Skeletal muscle cell (primary cell): ENCODE data around the gene SKA1.

Experiments used
- DNase-seq: peaks from one replicate; pipeline ENCODE4 v3.0.0-alpha.2; 2010; ENCODE audit warnings: low read depth
- H3K4me3 ChIP-seq: 2 replicates; pipeline ENCODE4 v1.5.1; 2011; ENCODE audit warnings: low read depth, mild to moderate bottlenecking, control low read depth, low read length, moderate library complexity

The SKA1 gene, protein sequence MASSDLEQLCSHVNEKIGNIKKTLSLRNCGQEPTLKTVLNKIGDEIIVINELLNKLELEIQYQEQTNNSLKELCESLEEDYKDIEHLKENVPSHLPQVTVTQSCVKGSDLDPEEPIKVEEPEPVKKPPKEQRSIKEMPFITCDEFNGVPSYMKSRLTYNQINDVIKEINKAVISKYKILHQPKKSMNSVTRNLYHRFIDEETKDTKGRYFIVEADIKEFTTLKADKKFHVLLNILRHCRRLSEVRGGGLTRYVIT

DNA sequence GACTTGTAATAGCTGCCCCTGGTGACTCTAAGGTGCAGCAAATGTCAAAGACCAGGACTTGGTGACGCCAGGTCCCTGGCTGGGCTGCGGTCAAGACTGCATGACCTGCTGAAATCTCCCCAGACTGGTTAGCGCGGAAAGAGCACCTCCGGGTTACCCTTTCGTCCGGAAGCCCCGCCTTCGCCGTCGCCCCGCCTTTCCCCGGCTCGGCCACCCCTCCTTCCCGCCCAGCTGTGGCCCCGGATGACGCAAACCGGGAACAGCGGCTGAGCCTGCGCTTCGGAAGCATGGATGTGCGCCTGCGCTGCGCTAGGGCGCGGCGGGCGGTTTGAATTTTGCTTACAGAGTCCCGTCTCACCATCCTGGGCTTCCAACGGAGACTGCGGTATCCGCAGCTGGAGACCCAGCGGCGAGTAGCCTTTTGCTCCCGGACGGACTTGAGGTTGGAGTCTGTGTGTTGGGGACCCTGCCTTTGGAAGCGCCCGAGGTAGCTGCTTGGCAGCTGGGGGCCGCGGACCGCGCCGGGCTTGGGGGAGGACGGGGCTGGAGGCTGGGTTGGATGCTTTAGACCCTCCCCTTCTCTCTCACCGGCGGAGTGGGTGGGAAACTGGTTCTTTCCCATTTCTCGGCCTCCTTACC, at the start of gene SKA1:
Gene SKA1 (plus strand): TSS at position 294 of the 639 bp plus-strand sequence. CDS start 785 bp downstream, outside the sequence.
- H3K4me3 ChIP-seq, result peak within 1 kb of the TSS; percentile 79
- peak; percentile 66 for DNase-seq

GRCh38 chr18:50327983-50328382, 46.9 kb upstream of the SKA1 start:
- H3K4me3 ChIP-seq, result no peak overlapping the region
- DNase-seq, result no peak

DNA sequence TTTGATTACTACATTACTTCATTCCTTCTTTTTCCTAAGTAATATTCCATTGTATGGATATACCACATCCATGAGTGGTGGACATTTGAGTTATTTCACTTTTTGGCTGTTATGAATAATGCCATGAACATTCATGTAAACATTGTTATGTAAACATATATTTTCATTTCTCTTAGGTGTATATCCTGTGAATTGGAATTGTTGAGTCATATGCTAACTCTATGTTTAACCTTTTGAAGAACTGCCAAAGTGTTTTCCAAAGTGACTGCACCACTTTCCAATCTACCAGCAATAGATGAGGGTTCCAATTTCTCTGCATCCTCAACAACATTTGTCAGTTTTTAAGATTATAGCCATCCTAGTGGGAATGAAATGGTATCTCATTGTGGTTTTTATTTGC, 44.7 kb upstream of the SKA1 start:
- no peak for DNase-seq
- no peak overlapping the region for H3K4me3 ChIP-seq

DNA sequence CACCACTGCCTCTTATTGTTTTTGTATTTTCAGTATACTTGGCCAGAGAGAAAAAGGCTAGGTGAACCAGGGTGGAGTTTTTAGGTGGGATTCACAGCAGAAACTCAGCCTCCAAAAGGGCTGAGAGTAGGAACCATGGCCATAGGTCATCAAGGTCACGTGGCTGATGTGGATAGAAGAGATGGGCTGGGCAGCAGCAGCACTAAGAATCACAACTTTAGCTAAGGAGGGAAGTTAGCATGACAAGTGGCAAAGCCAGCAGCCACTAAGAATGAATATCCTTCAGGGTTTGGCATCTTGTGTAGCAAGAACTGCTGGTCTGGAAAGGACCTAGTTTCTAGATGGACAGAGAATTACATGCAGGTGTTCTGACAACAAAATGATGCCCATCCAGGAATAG, 43.2 kb upstream of the SKA1 start:
- DNase-seq, result no peak
- no peak overlapping the region for H3K4me3 ChIP-seq

GRCh38 chr18:50334546-50335152, 40.2 kb upstream of the SKA1 start:
- no peak overlapping the region for H3K4me3 ChIP-seq
- DNase-seq, result no peak

GRCh38 chr18:50338122-50338521, 36.7 kb upstream of the SKA1 start:
- DNase-seq, result no peak
- no peak overlapping the region for H3K4me3 ChIP-seq

DNA sequence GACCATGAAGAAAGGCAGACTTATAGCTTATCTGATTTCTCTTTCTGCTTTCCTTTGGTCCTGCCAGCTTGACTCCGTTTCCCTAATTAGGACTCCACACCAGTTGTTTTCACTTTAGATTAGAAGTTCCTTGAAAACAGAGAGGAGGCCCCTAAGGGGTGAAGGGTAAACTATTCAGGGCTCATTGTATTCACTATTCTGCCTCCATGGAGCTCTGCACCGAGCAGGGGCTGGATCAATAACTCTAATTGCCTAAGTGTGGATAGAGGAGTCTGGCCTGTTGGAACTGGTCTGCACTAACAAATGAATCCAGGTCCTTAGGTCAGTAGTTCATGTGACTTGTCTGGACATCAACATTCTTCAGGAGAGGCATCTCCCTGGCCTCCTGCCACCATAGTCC, 36.1 kb upstream of the SKA1 start:
- no peak overlapping the region for H3K4me3 ChIP-seq
- no peak for DNase-seq

DNA sequence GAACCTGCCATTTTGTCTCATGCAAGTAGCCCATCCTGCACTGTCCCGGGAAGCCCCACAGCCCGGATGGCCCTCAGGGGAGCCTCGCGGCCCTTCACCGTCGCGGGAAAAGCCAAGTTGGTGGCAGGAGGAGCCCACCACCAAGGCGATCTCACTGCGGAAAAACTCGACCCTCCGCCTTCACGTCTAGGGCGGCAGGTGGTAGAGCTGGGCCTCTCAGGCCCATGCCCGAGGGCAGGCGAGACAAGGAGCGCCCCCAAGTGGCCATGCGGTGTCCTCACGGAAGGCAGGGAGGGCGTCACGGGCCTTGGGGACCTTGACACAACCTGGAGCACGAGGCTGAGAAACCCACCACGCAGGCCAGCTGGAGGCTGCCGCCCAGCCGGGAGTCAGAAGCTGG, 34.8 kb upstream of the SKA1 start:
- H3K4me3 ChIP-seq, result no peak overlapping the region
- DNase-seq, result no peak

DNA sequence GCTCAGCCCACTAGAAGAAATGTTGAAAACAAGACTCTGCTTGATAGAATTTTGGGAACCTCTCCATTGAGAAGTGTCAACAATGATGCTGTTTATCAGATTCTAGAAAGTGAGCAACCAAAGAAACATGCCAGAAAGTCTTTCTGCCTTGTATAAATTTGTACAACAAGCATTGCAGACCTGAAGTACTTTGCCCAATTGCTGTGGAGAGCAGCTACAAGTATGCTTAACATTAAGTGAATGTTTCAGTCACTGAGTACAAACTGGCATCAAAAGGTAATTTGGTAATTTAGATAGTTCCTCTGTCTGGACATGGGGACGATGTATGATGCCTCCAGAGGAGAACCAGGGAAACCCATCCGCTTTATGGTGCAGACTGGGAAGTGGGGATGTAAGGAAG, 33.4 kb upstream of the SKA1 start:
- no peak for DNase-seq
- no peak overlapping the region for H3K4me3 ChIP-seq

DNA sequence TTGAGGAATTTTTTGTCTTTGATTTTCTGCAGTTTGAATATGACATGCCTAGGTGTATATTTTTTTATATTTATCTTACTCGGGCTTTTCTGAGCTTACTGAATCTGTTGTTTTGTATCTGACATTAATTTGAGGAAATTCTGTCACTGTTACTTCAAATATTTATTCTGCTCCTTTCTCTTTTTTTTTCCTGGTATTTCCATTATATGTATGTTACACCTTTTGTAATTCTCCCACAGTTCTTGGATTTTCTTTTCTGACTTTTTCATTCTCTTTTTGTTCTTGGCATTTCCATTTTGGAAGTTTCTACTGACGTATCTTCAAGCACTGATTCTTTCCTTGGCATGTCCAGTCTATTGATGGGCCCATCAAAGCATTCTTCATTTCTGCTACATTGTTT, 24.1 kb upstream of the SKA1 start:
- H3K4me3 ChIP-seq, result no peak overlapping the region
- DNase-seq, result no peak

- DNase-seq, result no peak
Observed at GRCh38 chr18:50356036-50356945, 18.6 kb upstream of the SKA1 start.

DNA sequence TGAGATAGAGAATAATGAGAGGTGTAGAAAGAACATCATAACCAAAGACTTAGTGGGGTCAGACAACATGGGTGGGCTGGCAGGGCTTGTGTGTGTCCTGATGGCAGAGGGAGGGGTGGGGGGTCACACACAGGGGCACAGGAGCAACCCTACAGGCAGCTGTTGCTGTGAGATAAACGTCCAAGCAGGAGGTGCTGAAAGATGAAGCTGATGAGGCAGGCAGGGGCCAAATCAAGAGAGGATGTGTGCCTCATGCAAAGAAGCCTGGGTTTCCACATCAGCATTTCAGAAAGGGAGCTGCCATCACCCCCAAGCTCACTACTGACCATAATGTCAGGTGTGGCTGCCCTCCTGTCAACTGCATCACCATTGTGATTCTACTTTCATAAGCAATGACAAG, 16.0 kb upstream of the SKA1 start:
- no peak overlapping the region for H3K4me3 ChIP-seq
- DNase-seq, result no peak

More at GRCh38 chr18:50356036-50356945, 18.6 kb upstream of the SKA1 start:
- no peak overlapping the region for H3K4me3 ChIP-seq

GRCh38 chr18:50359806-50360205, 15.0 kb upstream of the SKA1 start:
- H3K4me3 ChIP-seq, result no peak overlapping the region
- no peak for DNase-seq

DNA sequence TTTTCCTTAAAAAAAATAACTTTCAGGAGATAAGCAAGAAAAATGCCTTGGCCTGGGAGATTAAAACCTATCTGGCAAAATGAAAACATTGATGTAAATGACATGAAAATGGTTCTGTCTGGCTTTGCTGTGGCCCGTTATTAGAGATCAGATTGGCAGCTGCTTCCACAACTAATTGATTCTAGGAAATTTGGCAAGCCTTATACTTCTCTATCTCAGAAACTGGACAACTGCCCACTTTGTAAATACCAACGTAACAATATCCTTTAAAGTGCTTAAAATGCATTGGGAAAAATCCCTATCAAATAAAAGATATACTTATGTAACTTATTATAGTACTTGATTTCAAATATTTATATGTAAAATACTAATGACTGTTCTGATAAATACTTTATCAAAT, 14.2 kb upstream of the SKA1 start:
- no peak overlapping the region for H3K4me3 ChIP-seq

DNA sequence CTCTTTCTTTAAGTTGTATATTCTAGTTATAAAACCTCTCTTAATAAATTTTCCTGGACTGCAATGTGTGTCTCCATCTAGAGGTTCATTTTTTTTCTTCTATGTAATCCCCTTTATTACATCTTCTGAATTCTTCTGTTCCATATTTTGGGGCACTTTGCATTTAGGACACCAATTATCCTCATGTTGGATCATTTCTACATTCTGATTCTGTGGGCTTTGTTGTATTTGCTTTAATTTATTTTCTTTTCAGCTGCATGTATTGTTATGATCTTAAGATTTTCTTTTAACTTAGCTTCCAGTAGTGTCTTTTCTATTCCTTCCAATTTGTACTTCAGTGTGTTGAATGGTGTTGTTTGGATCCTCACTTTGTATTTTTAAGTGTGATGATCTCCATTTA, 5.2 kb upstream of the SKA1 start:
- no peak overlapping the region for H3K4me3 ChIP-seq
- no peak for DNase-seq

More for the DNA sequence above, 14.2 kb upstream of the SKA1 start:
- DNase-seq, result no peak

- no peak for DNase-seq
- no peak overlapping the region for H3K4me3 ChIP-seq
Observed at GRCh38 chr18:50372743-50373142, 2.1 kb upstream of the SKA1 start.

DNA sequence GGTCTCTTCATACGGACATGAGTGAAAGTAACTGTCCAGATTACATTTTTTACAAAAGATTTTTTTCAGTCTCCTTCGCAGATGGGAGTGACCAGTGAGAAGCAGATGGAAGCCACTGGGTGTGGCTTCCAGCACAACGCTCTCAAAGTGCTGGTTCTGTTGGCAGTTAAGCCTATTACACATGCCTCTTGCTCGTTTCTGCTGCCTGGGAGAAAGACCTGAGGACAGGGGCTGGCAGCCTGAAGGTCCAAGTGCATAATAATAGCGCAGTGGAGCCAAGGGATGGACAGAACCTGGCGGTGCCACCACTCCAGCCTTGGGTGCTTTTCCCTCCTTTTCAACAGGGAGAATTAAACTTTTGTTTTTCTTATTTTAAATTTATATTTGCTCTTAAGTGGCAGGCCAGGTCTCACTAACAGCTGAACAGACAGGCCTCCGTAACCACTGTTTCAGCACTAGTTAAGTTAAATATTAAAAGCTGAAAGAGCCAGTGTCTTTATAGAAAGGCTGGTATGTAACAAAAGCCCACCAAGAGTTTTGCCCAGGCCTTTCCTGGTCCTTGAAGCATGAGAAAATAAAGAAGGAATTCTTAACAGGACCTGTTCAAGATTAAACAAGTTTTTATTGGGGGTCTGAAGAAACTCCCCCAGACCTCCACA, 1.2 kb upstream of the SKA1 start:
- H3K4me3 ChIP-seq, result no peak overlapping the region
- no peak for DNase-seq

- H3K4me3 ChIP-seq, result peak overlapping the region; percentile 79
- DNase-seq, result no peak
Observed at GRCh38 chr18:50374220-50374752, 560 bp upstream of the SKA1 start.
